Activated CD8-positive, alpha-beta memory T cell treated with anti-CD3 and anti-CD28 coated beads for 1 hour (primary cell): ENCODE data around the gene NPNT.

Source experiments
- DNase-seq, 2 donors: peaks; one replicate each; pipeline ENCODE4 v3.0.0-alpha.2; 2020; ENCODE audit warnings: low read depth in 1 of 2; ENCODE audit errors: extremely low read depth in 1 of 2

Gene NPNT

DNA sequence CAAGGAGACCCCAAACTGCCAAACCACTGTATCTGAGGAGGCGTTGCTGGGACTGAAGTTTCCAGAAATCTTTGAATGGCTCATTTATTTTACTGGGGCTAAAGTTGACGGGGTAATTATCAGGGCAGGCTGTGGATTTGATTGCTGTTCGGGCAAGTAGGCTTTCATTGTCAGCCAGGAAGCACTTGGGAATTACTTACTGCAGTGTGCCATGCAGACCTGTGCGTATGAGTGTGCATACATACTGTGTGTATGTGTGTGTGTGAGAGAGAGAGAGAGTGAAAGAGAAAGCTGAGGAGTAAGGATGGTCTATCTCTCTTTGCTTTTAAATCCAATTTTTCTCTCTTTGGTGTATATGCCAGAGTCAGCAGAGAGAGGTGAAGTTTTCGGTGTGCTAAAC, 122.7 kb downstream of the NPNT start:
- no peak for DNase-seq

- no peak for DNase-seq
Observed at GRCh38 chr4:106019771-106020170, 124.5 kb downstream of the NPNT start.
